ENCODE data around the gene BIN1.
"Not testable (repeated sequence)": the region's sequence is repeated elsewhere in the genome, so short reads cannot be mapped to it uniquely, and the experiment has no call there.

BIN1 gene

GRCh38 chr2:127125821-127126220, 18.9 kb upstream of the BIN1 start:
- TF ChIP-seq, protein P1, sequence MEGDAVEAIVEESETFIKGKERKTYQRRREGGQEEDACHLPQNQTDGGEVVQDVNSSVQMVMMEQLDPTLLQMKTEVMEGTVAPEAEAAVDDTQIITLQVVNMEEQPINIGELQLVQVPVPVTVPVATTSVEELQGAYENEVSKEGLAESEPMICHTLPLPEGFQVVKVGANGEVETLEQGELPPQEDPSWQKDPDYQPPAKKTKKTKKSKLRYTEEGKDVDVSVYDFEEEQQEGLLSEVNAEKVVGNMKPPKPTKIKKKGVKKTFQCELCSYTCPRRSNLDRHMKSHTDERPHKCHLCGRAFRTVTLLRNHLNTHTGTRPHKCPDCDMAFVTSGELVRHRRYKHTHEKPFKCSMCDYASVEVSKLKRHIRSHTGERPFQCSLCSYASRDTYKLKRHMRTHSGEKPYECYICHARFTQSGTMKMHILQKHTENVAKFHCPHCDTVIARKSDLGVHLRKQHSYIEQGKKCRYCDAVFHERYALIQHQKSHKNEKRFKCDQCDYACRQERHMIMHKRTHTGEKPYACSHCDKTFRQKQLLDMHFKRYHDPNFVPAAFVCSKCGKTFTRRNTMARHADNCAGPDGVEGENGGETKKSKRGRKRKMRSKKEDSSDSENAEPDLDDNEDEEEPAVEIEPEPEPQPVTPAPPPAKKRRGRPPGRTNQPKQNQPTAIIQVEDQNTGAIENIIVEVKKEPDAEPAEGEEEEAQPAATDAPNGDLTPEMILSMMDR (IDR thresholded peaks at IDR 0.05; ENCODE audit: control insufficient read depth, extremely low read depth, insufficient read depth) = no peak
- H3K4me3 ChIP-seq (ENCODE audit: low read depth, low read length) = no peak overlapping the region
- DNase-seq (ENCODE audit: low read depth) = no peak

- TF ChIP-seq, protein P1 (IDR thresholded peaks at IDR 0.05; ENCODE audit: control insufficient read depth, extremely low read depth, insufficient read depth) = no peak
- no peak for DNase-seq (ENCODE audit: low read depth)
- no peak overlapping the region for H3K4me3 ChIP-seq (ENCODE audit: low read depth, low read length)
Measured at GRCh38 chr2:127124426-127124825, 17.5 kb upstream of the BIN1 start.

DNA sequence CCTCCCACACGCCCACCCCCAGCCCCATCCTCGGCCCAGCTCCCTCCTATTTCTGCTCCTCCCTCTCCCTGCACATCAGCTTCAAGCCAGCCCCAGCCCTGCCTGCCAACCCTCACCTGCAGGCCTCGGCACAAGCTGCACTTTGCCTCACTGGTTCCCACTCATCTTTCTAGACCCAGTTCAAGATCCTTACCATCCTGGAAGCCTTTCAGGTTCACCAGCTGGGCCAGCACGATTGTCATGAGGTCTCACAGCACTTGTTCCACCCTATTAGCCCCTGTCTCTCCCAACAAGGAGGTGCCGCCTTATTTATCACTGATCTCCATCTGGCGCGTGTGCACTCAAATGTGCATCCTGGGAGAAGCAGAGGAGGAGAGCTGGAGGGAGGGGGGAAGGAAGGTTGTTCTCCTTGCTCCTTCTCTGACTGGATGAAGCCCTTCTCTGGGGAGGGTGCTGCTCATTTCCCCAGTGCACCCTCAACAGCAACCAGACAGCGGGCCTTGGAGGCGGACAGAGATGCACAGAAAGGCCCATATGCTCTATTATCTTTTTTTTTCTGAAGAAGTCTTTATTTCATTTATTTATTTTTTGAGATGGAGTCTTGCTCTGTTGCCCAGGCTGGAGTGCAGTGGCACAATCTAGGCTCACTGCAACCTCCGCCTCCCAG, 15.5 kb upstream of the BIN1 start:
- DNase-seq (ENCODE audit: low read depth) = no peak
- H3K4me3 ChIP-seq (ENCODE audit: low read depth, low read length) = no peak overlapping the region
- TF ChIP-seq, protein P1 (IDR thresholded peaks at IDR 0.05; ENCODE audit: control insufficient read depth, extremely low read depth, insufficient read depth) = no peak

DNA sequence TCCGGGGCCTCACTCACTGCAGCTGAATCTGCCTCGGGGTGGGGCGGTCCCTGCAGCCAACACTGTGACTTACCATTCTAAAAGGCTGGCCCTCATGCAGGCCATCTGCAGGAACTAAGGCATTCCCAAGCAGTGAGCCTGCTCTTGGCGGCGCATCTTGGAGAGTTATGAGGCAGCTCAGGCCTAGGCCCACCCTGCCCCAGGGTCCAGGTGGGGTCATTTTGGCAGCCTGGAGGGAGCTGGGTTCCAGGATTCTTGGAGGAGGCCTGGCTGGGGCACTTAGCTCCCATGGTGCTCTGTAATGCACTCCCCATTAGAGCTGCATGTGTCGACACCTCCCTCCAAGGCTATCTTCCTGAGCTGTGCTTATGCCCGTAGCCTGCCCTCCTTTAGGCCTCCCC, 14.8 kb upstream of the BIN1 start:
- H3K4me3 ChIP-seq (ENCODE audit: low read depth, low read length) = no peak overlapping the region
- TF ChIP-seq, protein P1 (IDR thresholded peaks at IDR 0.05; ENCODE audit: control insufficient read depth, extremely low read depth, insufficient read depth) = no peak
- DNase-seq (ENCODE audit: low read depth) = no peak

- TF ChIP-seq, protein P1 (IDR thresholded peaks at IDR 0.05; ENCODE audit: control insufficient read depth, extremely low read depth, insufficient read depth) = no peak
- DNase-seq (ENCODE audit: low read depth) = no peak
- H3K4me3 ChIP-seq (ENCODE audit: low read depth, low read length) = no peak overlapping the region
Measured at GRCh38 chr2:127121353-127121752, 14.4 kb upstream of the BIN1 start.

DNA sequence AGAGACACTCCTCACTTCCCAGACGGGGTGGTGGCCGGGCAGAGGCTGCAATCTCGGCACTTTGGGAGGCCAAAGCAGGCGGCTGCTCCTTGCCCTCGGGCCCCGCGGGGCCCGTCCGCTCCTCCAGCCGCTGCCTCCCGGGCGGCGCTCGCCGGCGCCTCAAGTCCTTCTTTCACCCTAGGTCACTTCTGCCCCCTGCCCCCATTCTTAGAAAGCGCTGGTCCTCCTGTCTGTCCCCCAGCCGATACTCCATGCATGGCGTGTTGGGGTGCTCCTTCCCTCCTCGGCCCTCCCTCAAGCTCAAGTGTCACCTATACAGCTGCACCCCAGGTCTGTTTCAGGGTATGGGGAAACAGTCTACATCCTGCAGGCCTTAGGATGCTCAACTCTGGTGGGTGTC, 13.5 kb upstream of the BIN1 start:
- not testable (repeated sequence) for DNase-seq (ENCODE audit: low read depth); H3K4me3 ChIP-seq (ENCODE audit: low read depth, low read length)

GRCh38 chr2:127118467-127118866, 11.5 kb upstream of the BIN1 start:
- TF ChIP-seq, protein P1 (IDR thresholded peaks at IDR 0.05; ENCODE audit: control insufficient read depth, extremely low read depth, insufficient read depth) = no peak
- DNase-seq (ENCODE audit: low read depth) = no peak
- H3K4me3 ChIP-seq (ENCODE audit: low read depth, low read length) = no peak overlapping the region

Measured in LNCaP clone FGC (cell line).